ENCODE measurements around the gene CRB3. TPM values are rescaled to one million over a fixed set of nuclear protein-coding genes. Genes with fewer than 3 reads are reported as not detected.

Gene CRB3
- total RNA-seq, 2 experiments from 2014 or later: 7.9 to 9.4 TPM

GRCh38 chr19:6483235-6483634, 19.2 kb downstream of the CRB3 start:
- Mint-ChIP-seq H3K27ac (peak overlapping the region; percentile 98), H3K36me3 (ENCODE audit: low read depth) (peaks cover 21% of the 10 kb centered on the region), H3K4me1 (ENCODE audit: low read depth) (peaks cover 46% of the 10 kb centered on the region), H3K9me3 (no peaks in the 10 kb centered on the region), H3K27me3 (no peaks in the 10 kb centered on the region), H3K4me3 (peak overlapping the region; percentile 65)
- Histone ChIP-seq H3K27me3 (ENCODE audit: control insufficient read depth in 1 of 2, insufficient read depth in 2 of 2, low read length in 2 of 2) (no peaks in the 10 kb centered on the region), H3K27ac (ENCODE audit: low read depth in 1 of 2, low read length in 2 of 2) (no peak overlapping the region), H3K4me1 (ENCODE audit: insufficient read depth, low read length) (peaks cover 42% of the 10 kb centered on the region), H3K9me3 (ENCODE audit: control insufficient read depth in 1 of 2, insufficient read depth in 1 of 2, low read length in 2 of 2) (no peaks in the 10 kb centered on the region), H3K4me3 (ENCODE audit: low read length) (no peak overlapping the region), H3K36me3 (ENCODE audit: insufficient read depth, low read length) (peaks cover 13% of the 10 kb centered on the region)
- no peak for TF ChIP-seq CTCF (IDR thresholded peaks at IDR 0.05)
- no peak for DNase-seq
- ChIA-PET POLR2A (interaction anchor here (1.2 kb wide), 1 partner anchor 59 kb away, joined by 4 read pairs; the partner anchor contains the start of gene KHSRP), CTCF (no interaction called here)
- intact Hi-C loops (cut with DNase I, micrococcal nuclease): no loop called here
- ATAC-seq (ENCODE audit: poor library complexity): no peak

GRCh38 chr19:6484230-6484629, 20.2 kb downstream of the CRB3 start:
- Histone ChIP-seq H3K4me1 (ENCODE audit: insufficient read depth, low read length) (peaks cover 36% of the 10 kb centered on the region), H3K27me3 (ENCODE audit: control insufficient read depth in 1 of 2, insufficient read depth in 2 of 2, low read length in 2 of 2) (no peaks in the 10 kb centered on the region), H3K9me3 (ENCODE audit: control insufficient read depth in 1 of 2, insufficient read depth in 1 of 2, low read length in 2 of 2) (no peaks in the 10 kb centered on the region), H3K27ac (ENCODE audit: low read depth in 1 of 2, low read length in 2 of 2) (no peak overlapping the region), H3K4me3 (ENCODE audit: low read length) (no peak overlapping the region), H3K36me3 (ENCODE audit: insufficient read depth, low read length) (peaks cover 3% of the 10 kb centered on the region)
- no peaks in the 10 kb centered on the region for H3K27me3 Mint-ChIP-seq
- H3K4me3 Mint-ChIP-seq: no peak overlapping the region
- CTCF ChIA-PET: no interaction called here
- intact Hi-C loops (cut with DNase I, micrococcal nuclease): no loop called here
- DNase-seq (no peak), ATAC-seq (ENCODE audit: poor library complexity) (no peak)
- POLR2A ChIA-PET: no interaction called here
- peak overlapping the region; percentile 98 for H3K27ac Mint-ChIP-seq
- no peak for TF ChIP-seq CTCF (IDR thresholded peaks at IDR 0.05)
- no peaks in the 10 kb centered on the region for H3K9me3 Mint-ChIP-seq
- H3K4me1 Mint-ChIP-seq (ENCODE audit: low read depth): peaks cover 44% of the 10 kb centered on the region
- peaks cover 21% of the 10 kb centered on the region for H3K36me3 Mint-ChIP-seq (ENCODE audit: low read depth)

- POLR2A ChIA-PET: no interaction called here
- Mint-ChIP-seq H3K36me3 (ENCODE audit: low read depth) (peaks cover 21% of the 10 kb centered on the region), H3K4me1 (ENCODE audit: low read depth) (peaks cover 44% of the 10 kb centered on the region), H3K4me3 (no peak overlapping the region), H3K9me3 (no peaks in the 10 kb centered on the region), H3K27me3 (no peaks in the 10 kb centered on the region), H3K27ac (no peak overlapping the region)
- CTCF ChIA-PET: no interaction called here
- no peak overlapping the region for H3K4me3 ChIP-seq (ENCODE audit: low read length)
- no peak for TF ChIP-seq CTCF (IDR thresholded peaks at IDR 0.05)
- H3K27me3 ChIP-seq (ENCODE audit: control insufficient read depth in 1 of 2, insufficient read depth in 2 of 2, low read length in 2 of 2): no peaks in the 10 kb centered on the region
- no peaks in the 10 kb centered on the region for H3K36me3 ChIP-seq (ENCODE audit: insufficient read depth, low read length)
- no peak for ATAC-seq (ENCODE audit: poor library complexity)
- H3K27ac ChIP-seq (ENCODE audit: low read depth in 1 of 2, low read length in 2 of 2): no peak overlapping the region
- no peaks in the 10 kb centered on the region for H3K9me3 ChIP-seq (ENCODE audit: control insufficient read depth in 1 of 2, insufficient read depth in 1 of 2, low read length in 2 of 2)
- H3K4me1 ChIP-seq (ENCODE audit: insufficient read depth, low read length): peaks cover 36% of the 10 kb centered on the region
- intact Hi-C loops (cut with DNase I, micrococcal nuclease): no loop called here
- DNase-seq: no peak
These were observed 20.8 kb downstream of the CRB3 start for GRCh38 chr19:6484831-6485230.

Measured in CD4-positive, alpha-beta T cell (primary cell).